ENCODE data around the gene BCKDHB.
"Not testable (repeated sequence)": the region's sequence is repeated elsewhere in the genome, so short reads cannot be mapped to it uniquely, and the experiment has no call there.

The BCKDHB gene

GRCh38 chr6:80106418-80107235 lies at the start of gene BCKDHB:
Gene BCKDHB, plus strand, starts transcription at chr6:80106671. Its CDS starts 23 bp downstream, at chr6:80106694.
- in situ Hi-C loops (cut with HindIII; ENCODE audit: low sequenced_read_pairs), result no loop called here

GRCh38 chr6:80060774-80061173 lies 45.7 kb upstream of the BCKDHB start:
- in situ Hi-C loops (cut with HindIII; ENCODE audit: low sequenced_read_pairs), result no loop called here

GRCh38 chr6:80068146-80068545 lies 38.3 kb upstream of the BCKDHB start:
- in situ Hi-C loops (cut with HindIII; ENCODE audit: low sequenced_read_pairs), result not testable (repeated sequence)

- in situ Hi-C loops (cut with HindIII; ENCODE audit: low sequenced_read_pairs), result not testable (repeated sequence)
These were observed 36.0 kb upstream of the BCKDHB start for GRCh38 chr6:80070431-80070830.

- in situ Hi-C loops (cut with HindIII; ENCODE audit: low sequenced_read_pairs), result no loop called here
These were observed 29.4 kb upstream of the BCKDHB start for GRCh38 chr6:80077067-80077466.

GRCh38 chr6:80088637-80089036 lies 17.8 kb upstream of the BCKDHB start:
- in situ Hi-C loops (cut with HindIII; ENCODE audit: low sequenced_read_pairs), result no loop called here

GRCh38 chr6:80091506-80091905 lies 15.0 kb upstream of the BCKDHB start:
- in situ Hi-C loops (cut with HindIII; ENCODE audit: low sequenced_read_pairs), result no loop called here

GRCh38 chr6:80094017-80094416 lies 12.5 kb upstream of the BCKDHB start:
- in situ Hi-C loops (cut with HindIII; ENCODE audit: low sequenced_read_pairs), result no loop called here

- in situ Hi-C loops (cut with HindIII; ENCODE audit: low sequenced_read_pairs), result no loop called here
These were observed 10.9 kb upstream of the BCKDHB start for GRCh38 chr6:80095600-80095999.

- in situ Hi-C loops (cut with HindIII; ENCODE audit: low sequenced_read_pairs), result no loop called here
These were observed 8.1 kb upstream of the BCKDHB start for GRCh38 chr6:80098392-80098791.

- in situ Hi-C loops (cut with HindIII; ENCODE audit: low sequenced_read_pairs), result no loop called here
These were observed 2.0 kb upstream of the BCKDHB start for GRCh38 chr6:80104520-80104919.

GRCh38 chr6:80105972-80106417 lies 476 bp upstream of the BCKDHB start:
- in situ Hi-C loops (cut with HindIII; ENCODE audit: low sequenced_read_pairs), result no loop called here

GRCh38 chr6:80122576-80122975 lies 16.1 kb downstream of the BCKDHB start:
- in situ Hi-C loops (cut with HindIII; ENCODE audit: low sequenced_read_pairs), result not testable (repeated sequence)

- in situ Hi-C loops (cut with HindIII; ENCODE audit: low sequenced_read_pairs), result no loop called here
These were observed 20.3 kb downstream of the BCKDHB start for GRCh38 chr6:80126657-80127345.

- in situ Hi-C loops (cut with HindIII; ENCODE audit: low sequenced_read_pairs), result no loop called here
These were observed 23.0 kb downstream of the BCKDHB start for GRCh38 chr6:80129485-80129884.

- in situ Hi-C loops (cut with HindIII; ENCODE audit: low sequenced_read_pairs), result no loop called here
These were observed 26.5 kb downstream of the BCKDHB start for GRCh38 chr6:80133020-80133419.

GRCh38 chr6:80134065-80134464 lies 27.6 kb downstream of the BCKDHB start:
- in situ Hi-C loops (cut with HindIII; ENCODE audit: low sequenced_read_pairs), result no loop called here

- in situ Hi-C loops (cut with HindIII; ENCODE audit: low sequenced_read_pairs), result no loop called here
These were observed 36.1 kb downstream of the BCKDHB start for GRCh38 chr6:80142586-80142985.

- in situ Hi-C loops (cut with HindIII; ENCODE audit: low sequenced_read_pairs), result no loop called here
These were observed 37.0 kb downstream of the BCKDHB start for GRCh38 chr6:80143419-80143937.

GRCh38 chr6:80144753-80145315 lies 38.4 kb downstream of the BCKDHB start:
- in situ Hi-C loops (cut with HindIII; ENCODE audit: low sequenced_read_pairs), result no loop called here

- in situ Hi-C loops (cut with HindIII; ENCODE audit: low sequenced_read_pairs), result no loop called here
These were observed 39.0 kb downstream of the BCKDHB start for GRCh38 chr6:80145509-80145908.

- in situ Hi-C loops (cut with HindIII; ENCODE audit: low sequenced_read_pairs), result no loop called here
These were observed 39.5 kb downstream of the BCKDHB start for GRCh38 chr6:80145921-80146320.

Measured in DLD1 (cell line).